ENCODE measurements around the gene HIPK1. TPM values are rescaled to one million over a fixed set of nuclear protein-coding genes. Genes with fewer than 3 reads are reported as not detected.
"Not testable (repeated sequence)": the region's sequence is repeated elsewhere in the genome, so short reads cannot be mapped to it uniquely, and the experiment has no call there.

Gene HIPK1
- total RNA-seq, 1 experiment from 2014 or later, result 18.6 TPM

DNA sequence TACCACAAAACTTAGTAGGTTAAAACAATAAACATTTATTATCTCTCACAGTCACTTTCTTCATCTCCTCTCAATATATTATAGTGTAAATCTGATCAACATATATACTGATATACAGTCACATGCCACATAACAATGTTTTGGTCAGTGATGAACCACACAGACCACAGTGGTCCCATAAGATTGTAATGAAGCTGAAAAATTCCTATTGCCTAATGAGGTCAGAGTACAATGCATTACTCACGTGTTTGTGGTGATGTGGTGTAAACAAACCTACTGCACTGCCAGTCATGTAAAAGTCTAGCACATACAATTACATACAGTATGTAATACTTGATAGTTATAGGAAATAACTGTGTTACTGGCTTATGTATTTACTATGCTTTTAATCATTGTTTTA, 80.3 kb downstream of the HIPK1 start:
- peak; percentile 50 for DNase-seq (ENCODE audit: low read depth)

- no peak for DNase-seq (ENCODE audit: low read depth)
Observed at GRCh38 chr1:114010433-114011184, 81.5 kb downstream of the HIPK1 start.

DNA sequence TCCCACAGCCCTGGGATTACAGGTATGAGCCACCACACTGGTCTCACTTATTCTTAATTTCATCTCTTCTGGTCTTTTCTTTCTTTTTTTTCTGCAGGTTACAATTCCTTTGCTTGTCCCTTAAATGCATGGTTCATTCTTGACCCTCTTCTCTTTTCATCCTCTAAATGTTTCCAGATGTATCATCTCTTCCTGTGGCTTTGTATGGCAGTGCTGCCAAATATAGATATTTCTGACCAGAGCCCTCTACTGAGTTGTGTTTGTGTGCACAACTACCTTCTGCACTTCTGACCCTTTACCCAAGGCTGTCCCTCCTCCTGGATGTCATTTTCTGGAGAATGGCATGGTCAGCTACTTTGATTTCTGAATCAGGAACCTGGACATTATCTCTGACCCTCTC, 82.7 kb downstream of the HIPK1 start:
- DNase-seq (ENCODE audit: low read depth), result peak; percentile 34

GRCh38 chr1:114015075-114015474, 86.0 kb downstream of the HIPK1 start:
- DNase-seq (ENCODE audit: low read depth), result peak; percentile 84

DNA sequence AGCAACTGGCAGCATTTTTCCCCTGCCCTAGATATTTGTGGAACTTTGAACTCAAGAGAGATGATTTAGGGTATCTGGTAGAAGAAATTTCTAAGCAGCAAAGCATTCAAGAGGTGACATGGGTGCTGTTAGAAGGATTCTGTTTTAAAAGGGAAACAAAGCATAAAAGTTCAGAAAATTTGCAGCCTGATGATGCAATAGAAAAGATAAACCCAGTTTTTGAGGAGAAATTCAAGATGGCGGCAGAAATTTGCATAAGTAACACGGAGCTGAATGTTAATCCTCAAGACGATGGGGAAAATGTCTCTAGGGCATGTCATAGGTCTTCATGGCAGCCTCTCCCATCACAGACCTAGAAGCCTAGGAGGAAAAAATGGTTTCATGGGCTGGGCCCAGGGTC, 90.6 kb downstream of the HIPK1 start:
- not testable (repeated sequence) for DNase-seq (ENCODE audit: low read depth)

DNA sequence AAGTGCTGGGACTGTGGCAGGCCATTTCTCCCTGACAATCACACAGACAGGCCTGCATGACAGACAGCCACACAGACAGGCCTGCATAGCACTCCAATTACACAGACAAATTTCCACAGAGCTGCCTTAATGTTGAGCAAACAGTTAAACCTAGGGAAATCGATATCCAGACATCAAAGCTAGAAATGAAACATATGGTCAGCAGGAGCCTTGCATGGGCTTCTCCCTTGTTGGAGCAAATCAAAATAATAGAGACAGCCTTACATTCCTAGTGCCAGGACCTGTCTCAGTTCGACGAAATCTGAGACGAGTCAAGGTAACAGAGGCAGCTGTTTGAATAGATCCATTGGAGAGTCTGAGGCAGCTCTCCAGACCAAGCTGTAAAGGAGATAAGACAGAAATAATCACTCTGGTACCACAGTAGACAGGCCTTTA, 92.6 kb downstream of the HIPK1 start:
- no peak for DNase-seq (ENCODE audit: low read depth)

DNA sequence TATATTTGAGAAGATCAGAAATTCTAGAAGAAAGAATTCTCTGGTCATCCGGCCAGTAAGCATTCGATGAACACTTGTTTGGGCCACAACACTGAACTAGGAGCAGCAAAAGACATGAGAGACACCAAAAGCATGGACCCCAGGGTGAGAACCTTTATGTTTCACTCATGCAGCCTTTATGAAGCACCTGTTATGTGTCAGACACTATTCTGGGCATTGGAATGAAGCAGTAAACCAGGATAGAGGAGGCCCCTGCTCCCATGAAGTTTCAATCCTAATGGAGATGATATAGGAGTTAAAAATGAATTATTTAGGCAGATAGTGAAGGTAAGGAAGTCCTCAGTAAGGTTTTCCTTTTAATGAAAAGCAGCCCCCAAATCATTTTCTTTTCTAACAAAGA, 93.8 kb downstream of the HIPK1 start:
- DNase-seq (ENCODE audit: low read depth), result no peak

DNA sequence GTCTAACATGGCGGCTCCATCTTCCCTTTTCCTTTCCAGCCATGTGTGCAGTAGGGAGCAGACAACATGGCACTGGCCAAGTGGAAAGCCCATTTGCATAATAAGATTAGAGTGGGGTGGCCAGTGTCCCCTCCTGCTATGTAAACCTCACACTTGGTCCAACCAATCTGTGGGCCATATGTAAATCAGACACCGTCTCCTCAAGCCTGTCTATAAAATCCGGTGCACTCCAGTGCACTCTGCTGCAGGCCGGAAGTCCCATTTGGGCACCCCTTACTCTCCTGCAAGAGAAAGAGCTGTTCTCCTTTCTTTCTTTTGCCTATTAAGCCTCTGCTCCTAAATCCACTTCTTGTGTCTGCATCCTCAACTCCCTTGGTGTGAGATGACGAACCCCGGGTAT, 94.3 kb downstream of the HIPK1 start:
- no peak for DNase-seq (ENCODE audit: low read depth)

DNA sequence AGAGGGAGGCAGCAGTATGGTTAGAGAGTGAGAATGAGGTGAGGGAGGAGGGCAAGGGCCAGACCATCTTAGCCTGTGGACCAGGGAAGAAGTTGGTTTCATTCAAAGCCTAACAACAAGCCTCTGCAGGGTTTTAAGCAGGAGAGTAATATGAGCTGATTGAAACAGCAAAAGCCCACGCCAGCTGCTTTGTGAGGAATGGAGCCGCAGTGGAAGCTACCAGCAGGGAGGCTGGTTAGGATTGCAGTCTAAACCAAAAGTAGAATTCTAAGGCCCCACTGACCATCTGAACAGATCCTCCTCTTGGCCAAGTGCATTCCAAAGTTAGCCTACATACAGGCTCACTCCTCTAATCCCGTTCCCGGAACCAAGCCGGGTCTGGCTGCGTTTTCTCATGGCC, 94.9 kb downstream of the HIPK1 start:
- no peak for DNase-seq (ENCODE audit: low read depth)

DNA sequence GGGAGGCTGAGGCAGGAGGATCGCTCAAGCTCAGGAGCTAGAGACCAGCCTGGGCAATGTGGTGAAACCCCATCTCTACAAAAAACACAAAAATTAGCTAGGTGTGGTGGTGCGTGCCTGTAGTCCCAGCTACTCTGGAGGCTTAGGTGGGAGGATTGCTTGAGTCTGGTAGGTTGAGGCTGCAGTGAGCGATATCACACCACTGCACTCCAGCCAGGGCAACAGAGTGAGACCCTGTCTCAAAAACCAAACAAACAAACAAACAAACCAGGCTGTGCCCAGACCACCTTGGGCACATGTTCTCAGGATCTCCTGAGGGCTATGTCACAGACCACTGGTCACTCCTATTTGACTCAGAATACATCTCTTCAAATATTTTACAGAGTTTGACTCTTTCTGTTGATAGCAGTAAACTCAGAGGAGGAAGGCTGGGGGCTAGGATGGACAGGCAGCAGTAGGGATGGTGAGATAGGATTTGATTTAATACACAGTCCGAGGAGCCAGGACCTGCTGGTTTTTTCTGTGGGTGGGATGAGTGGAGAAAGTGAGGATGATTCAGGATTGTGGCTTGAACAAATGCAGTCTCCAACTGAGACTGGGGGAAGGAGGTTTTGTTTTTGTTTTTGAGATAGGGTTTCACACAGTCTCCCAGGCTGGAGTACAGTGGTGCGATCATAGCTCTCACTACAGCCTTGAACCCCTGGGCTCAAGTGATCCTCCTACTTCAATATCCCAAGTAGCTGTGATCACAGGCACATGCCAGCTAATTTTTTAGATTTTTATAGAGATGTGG, 96.7 kb downstream of the HIPK1 start:
- peak; percentile 56 for DNase-seq (ENCODE audit: low read depth)

- DNase-seq (ENCODE audit: low read depth), result no peak
Observed at GRCh38 chr1:114026797-114027196, 97.7 kb downstream of the HIPK1 start.

Other genes starting within 250 kb of the HIPK1 start
- 28.2 and 34.5 TPM in 2 replicates for gene PHTF1, start 169.8 kb upstream of the HIPK1 start, total RNA-seq (2014; rRNA removed; shearing (Covaris generic))
- gene RSBN1, start 116.8 kb upstream of the HIPK1 start, total RNA-seq (2014; rRNA removed; shearing (Covaris generic)), result 5.7 and 9.9 TPM in 2 replicates
- gene PTPN22, start 57.6 kb upstream of the HIPK1 start, total RNA-seq (2014; rRNA removed; shearing (Covaris generic)), result 8.8 and 10.9 TPM in 2 replicates
- 0.05 and 1.3 TPM in 2 replicates for gene BCL2L15, start 41.7 kb upstream of the HIPK1 start, total RNA-seq (2014; rRNA removed; shearing (Covaris generic))
- 18.0 and 20.8 TPM in 2 replicates for gene AP4B1, start 24.5 kb upstream of the HIPK1 start, total RNA-seq (2014; rRNA removed; shearing (Covaris generic))
- 14.9 and 17.5 TPM in 2 replicates for gene DCLRE1B, start 24.0 kb upstream of the HIPK1 start, total RNA-seq (2014; rRNA removed; shearing (Covaris generic))
- gene OLFML3, start 50.1 kb downstream of the HIPK1 start, total RNA-seq (2014; rRNA removed; shearing (Covaris generic)), result 4.0 and 5.1 TPM in 2 replicates
- gene SYT6, start 224.5 kb downstream of the HIPK1 start, total RNA-seq (2014; rRNA removed; shearing (Covaris generic)), result not detected in 2 replicates

Measured in HT1080 (cell line).